ENCODE measurements around the gene MRPL22.

DNA sequence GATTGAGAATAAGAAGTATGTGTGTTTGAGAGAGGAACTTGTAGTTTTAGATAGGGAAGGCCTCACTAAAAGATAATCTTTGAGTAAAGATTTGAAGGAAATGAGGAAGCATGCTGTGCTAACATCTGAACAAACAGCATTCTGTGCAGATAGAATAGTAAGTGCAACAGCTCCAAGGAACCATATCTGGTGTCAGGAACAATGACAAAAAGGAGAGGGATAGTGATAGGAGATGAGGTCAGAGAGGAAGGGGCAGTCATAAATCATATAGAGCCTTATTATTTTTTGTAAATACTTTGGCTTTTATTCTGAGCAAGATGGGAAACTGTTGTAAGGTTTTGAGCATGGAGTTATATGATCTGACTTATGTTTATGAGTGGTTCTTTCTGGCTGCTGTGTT, 3.8 kb downstream of the MRPL22 start:
- TF ChIP-seq EZH2 (conservative IDR thresholded peaks at IDR 0.05; ENCODE audit: low read depth, low read length), result no peak
- TF ChIP-seq, protein P1, sequence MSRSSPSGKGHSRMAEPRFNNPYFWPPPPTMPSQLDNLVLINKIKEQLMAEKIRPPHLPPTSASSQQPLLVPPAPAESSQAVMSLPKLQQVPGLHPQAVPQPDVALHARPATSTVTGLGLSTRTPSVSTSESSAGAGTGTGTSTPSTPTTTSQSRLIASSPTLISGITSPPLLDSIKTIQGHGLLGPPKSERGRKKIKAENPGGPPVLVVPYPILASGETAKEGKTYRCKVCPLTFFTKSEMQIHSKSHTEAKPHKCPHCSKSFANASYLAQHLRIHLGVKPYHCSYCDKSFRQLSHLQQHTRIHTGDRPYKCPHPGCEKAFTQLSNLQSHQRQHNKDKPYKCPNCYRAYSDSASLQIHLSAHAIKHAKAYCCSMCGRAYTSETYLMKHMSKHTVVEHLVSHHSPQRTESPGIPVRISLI (CRISPR knock-in tag; IDR thresholded peaks at IDR 0.05; ENCODE audit: borderline replicate concordance), result no peak
- no peak for TF ChIP-seq RAD21 (CRISPR knock-in tag; IDR thresholded peaks at IDR 0.05)
- no peak for TF ChIP-seq NPAS2 (CRISPR knock-in tag; IDR thresholded peaks at IDR 0.05; ENCODE audit: borderline replicate concordance)
- TF ChIP-seq HDAC6 (IDR thresholded peaks at IDR 0.05; ENCODE audit: low read depth, low read length), result no peak
- TF ChIP-seq ZNF839 (CRISPR knock-in tag; IDR thresholded peaks at IDR 0.05; ENCODE audit: borderline replicate concordance), result no peak
- no peak for TF ChIP-seq POLR2A (IDR thresholded peaks at IDR 0.05; ENCODE audit: insufficient read depth in 1 of 2, low read depth in 2 of 2, low read length in 2 of 2)
- TF ChIP-seq, protein P2, sequence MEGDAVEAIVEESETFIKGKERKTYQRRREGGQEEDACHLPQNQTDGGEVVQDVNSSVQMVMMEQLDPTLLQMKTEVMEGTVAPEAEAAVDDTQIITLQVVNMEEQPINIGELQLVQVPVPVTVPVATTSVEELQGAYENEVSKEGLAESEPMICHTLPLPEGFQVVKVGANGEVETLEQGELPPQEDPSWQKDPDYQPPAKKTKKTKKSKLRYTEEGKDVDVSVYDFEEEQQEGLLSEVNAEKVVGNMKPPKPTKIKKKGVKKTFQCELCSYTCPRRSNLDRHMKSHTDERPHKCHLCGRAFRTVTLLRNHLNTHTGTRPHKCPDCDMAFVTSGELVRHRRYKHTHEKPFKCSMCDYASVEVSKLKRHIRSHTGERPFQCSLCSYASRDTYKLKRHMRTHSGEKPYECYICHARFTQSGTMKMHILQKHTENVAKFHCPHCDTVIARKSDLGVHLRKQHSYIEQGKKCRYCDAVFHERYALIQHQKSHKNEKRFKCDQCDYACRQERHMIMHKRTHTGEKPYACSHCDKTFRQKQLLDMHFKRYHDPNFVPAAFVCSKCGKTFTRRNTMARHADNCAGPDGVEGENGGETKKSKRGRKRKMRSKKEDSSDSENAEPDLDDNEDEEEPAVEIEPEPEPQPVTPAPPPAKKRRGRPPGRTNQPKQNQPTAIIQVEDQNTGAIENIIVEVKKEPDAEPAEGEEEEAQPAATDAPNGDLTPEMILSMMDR (CRISPR knock-in tag; IDR thresholded peaks at IDR 0.05), result no peak
- no peak for TF ChIP-seq EHMT2 (IDR thresholded peaks at IDR 0.05; ENCODE audit: borderline replicate concordance, low read depth, low read length)
- TF ChIP-seq, protein P3, sequence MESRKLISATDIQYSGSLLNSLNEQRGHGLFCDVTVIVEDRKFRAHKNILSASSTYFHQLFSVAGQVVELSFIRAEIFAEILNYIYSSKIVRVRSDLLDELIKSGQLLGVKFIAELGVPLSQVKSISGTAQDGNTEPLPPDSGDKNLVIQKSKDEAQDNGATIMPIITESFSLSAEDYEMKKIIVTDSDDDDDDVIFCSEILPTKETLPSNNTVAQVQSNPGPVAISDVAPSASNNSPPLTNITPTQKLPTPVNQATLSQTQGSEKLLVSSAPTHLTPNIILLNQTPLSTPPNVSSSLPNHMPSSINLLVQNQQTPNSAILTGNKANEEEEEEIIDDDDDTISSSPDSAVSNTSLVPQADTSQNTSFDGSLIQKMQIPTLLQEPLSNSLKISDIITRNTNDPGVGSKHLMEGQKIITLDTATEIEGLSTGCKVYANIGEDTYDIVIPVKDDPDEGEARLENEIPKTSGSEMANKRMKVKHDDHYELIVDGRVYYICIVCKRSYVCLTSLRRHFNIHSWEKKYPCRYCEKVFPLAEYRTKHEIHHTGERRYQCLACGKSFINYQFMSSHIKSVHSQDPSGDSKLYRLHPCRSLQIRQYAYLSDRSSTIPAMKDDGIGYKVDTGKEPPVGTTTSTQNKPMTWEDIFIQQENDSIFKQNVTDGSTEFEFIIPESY (CRISPR knock-in tag; IDR thresholded peaks at IDR 0.05), result no peak
